ENCODE data around the gene FRAT2. TPM values are rescaled to one million over a fixed set of nuclear protein-coding genes. Genes with fewer than 3 reads are reported as not detected.

FRAT2 gene
- total and polyA plus RNA-seq, 2 of the 13 experiments (the other 11 are each of a cell fraction or from before 2014, with no cell fraction given) = 7.2 to 14.1 TPM

- no peak for TF ChIP-seq PRDM15 (CRISPR knock-in tag; IDR thresholded peaks at IDR 0.05)
- no peak; the same call in 1 of the 2 replicates for TF ChIP-seq NCOA2 (CRISPR knock-in tag; IDR thresholded peaks at IDR 0.05)
- TF ChIP-seq U2AF1 (optimal IDR thresholded peaks at IDR 0.05; ENCODE audit: low read depth, low read length) = no peak
- no peak for TF ChIP-seq SP1 (IDR thresholded peaks at IDR 0.05)
- no peak for TF ChIP-seq SP1 (CRISPR knock-in tag; IDR thresholded peaks at IDR 0.05)
- TF ChIP-seq ZNF704 (CRISPR knock-in tag; IDR thresholded peaks at IDR 0.05; ENCODE audit: borderline replicate concordance) = no peak
- 0 out of 2 replicates have a peak, but pooled peaks have one; percentile 13 for TF ChIP-seq SOX13 (IDR thresholded peaks at IDR 0.05)
- peak in 1 of 2 experiments; percentile 48; a peak in 1 of 4 replicates for TF ChIP-seq SOX13 (CRISPR knock-in tag; conservative IDR thresholded peaks at IDR 0.05 in 1 of 2, IDR thresholded peaks at IDR 0.05 in 1 of 2)
- no peak for TF ChIP-seq REL (CRISPR knock-in tag; conservative IDR thresholded peaks at IDR 0.05)
- TF ChIP-seq SRSF4 (IDR thresholded peaks at IDR 0.05; ENCODE audit: low read depth, low read length, poor library complexity, severe bottlenecking) = no peak
- no peak for TF ChIP-seq SP5 (CRISPR knock-in tag; IDR thresholded peaks at IDR 0.05; ENCODE audit: borderline replicate concordance, low read depth)
- no peak for TF ChIP-seq ZNF709 (CRISPR knock-in tag; IDR thresholded peaks at IDR 0.05)
- TF ChIP-seq MLXIP (CRISPR knock-in tag; IDR thresholded peaks at IDR 0.05; ENCODE audit: borderline replicate concordance) = no peak
- TF ChIP-seq HINFP (CRISPR knock-in tag; IDR thresholded peaks at IDR 0.05; ENCODE audit: low read depth) = no peak
- TF ChIP-seq RFX3 (CRISPR knock-in tag; IDR thresholded peaks at IDR 0.05) = no peak
- TF ChIP-seq ZNF292 (CRISPR knock-in tag; IDR thresholded peaks at IDR 0.05; ENCODE audit: borderline replicate concordance, low read depth) = no peak
- no peak for TF ChIP-seq MAFF (IDR thresholded peaks at IDR 0.05; ENCODE audit: low read depth, low read length)
- peak; percentile 35; the same call in 1 of the 2 replicates for TF ChIP-seq MYC (CRISPR knock-in tag; IDR thresholded peaks at IDR 0.05; ENCODE audit: borderline replicate concordance)
- TF ChIP-seq CHD4 (IDR thresholded peaks at IDR 0.05; ENCODE audit: borderline replicate concordance, low read length) = no peak
- no peak for TF ChIP-seq TCF7L2 (IDR thresholded peaks at IDR 0.05; ENCODE audit: low read depth, low read length)
Observed at GRCh38 chr10:97318772-97319651, 15.5 kb downstream of the FRAT2 start, which contains the start of gene FRAT1 (continued).
